IMR-90 (cell line): ENCODE results near the gene GPR17.

Source experiments
- CEBPB ChIP-seq: IDR thresholded peaks from 2 replicates; pipeline ENCODE4 v1.6.1; 2012; ENCODE audit warnings: low read depth, low read length, improper control_type of control experiment
- CTCF ChIP-seq: conservative IDR thresholded peaks from 2 replicates; pipeline ENCODE4 v1.5.1; 2012; ENCODE audit warnings: mild to moderate bottlenecking, low read depth, low read length, improper control_type of control experiment
- FOS ChIP-seq: fragments of 150-350 bp; IDR thresholded peaks from 2 replicates; pipeline ENCODE4 v1.6.1; 2016; ENCODE audit warnings: low read depth, low read length
- MAFK ChIP-seq: IDR thresholded peaks from 2 replicates; pipeline ENCODE4 v1.6.1; 2012; ENCODE audit warnings: low read depth, low read length, improper control_type of control experiment
- POLR2A ChIP-seq: IDR thresholded peaks from 2 replicates; pipeline ENCODE4 v1.6.1; 2012; ENCODE audit warnings: mild to moderate bottlenecking, low read depth, low read length
- RAD21 ChIP-seq: IDR thresholded peaks from 2 replicates; pipeline ENCODE4 v1.6.1; 2012; ENCODE audit warnings: low read length, improper control_type of control experiment
- RCOR1 ChIP-seq: IDR thresholded peaks from 2 replicates; pipeline ENCODE4 v1.6.1; 2012; ENCODE audit warnings: mild to moderate bottlenecking, low read length, improper control_type of control experiment; ENCODE audit not compliant: insufficient replicate concordance
- RFX5 ChIP-seq: IDR thresholded peaks from 2 replicates; pipeline ENCODE4 v1.8.0; 2012; ENCODE audit warnings: low read depth, mild to moderate bottlenecking, low read length, moderate library complexity
- SMC3 ChIP-seq: fragments of 150-350 bp; IDR thresholded peaks from 2 replicates; pipeline ENCODE4 v1.6.1; 2016; ENCODE audit warnings: low read depth, mild to moderate bottlenecking, antibody characterized with exemption, low read length, moderate library complexity

GRCh38 chr2:127627740-127628571, 18.0 kb upstream of the GPR17 start:
- TF ChIP-seq CTCF, result no peak
- TF ChIP-seq MAFK, result no peak
- no peak for TF ChIP-seq RAD21
- no peak for TF ChIP-seq POLR2A
- no peak for TF ChIP-seq SMC3
- no peak for TF ChIP-seq RCOR1
- TF ChIP-seq FOS, result no peak
- no peak for TF ChIP-seq RFX5
- no peak for TF ChIP-seq CEBPB
